SK-N-SH (cell line): ENCODE measurements around the gene PIK3R1. TPM values are rescaled to one million over a fixed set of nuclear protein-coding genes. Genes with fewer than 3 reads are reported as not detected.

ENCODE experiments used
- CTCF ChIA-PET: fragments of 300-600, 350-600 bp; formaldehyde crosslinking; extraction: SDS; loops from one replicate; lab custom pipeline; 2021; lab: Yijun Ruan, JAX
- POLR2A ChIA-PET: fragments of 350-600 bp; sonication (Branson Sonifier 250); formaldehyde crosslinking; extraction: SDS; loops from one replicate; lab custom pipeline; 2020; ENCODE audit warnings: antibody characterized with exemption, inconsistent platforms; lab: Yijun Ruan, JAX
- DNase-seq: peaks from one replicate; pipeline ENCODE4 v3.0.0; 2012
- H2AFZ ChIP-seq: fragments of 200-600 bp; sonication (generic); 2 replicates; pipeline ENCODE4 v1.8.1; 2016; ENCODE audit warnings: antibody characterized with exemption, mild to moderate bottlenecking, low read depth
- H3F3A ChIP-seq: fragments of 200-600 bp; sonication (generic); replicated peaks from 2 replicates; pipeline ENCODE3; 2016; ENCODE audit warnings: antibody characterized with exemption, mild to moderate bottlenecking; ENCODE audit not compliant: insufficient read depth
- H3K27ac ChIP-seq, 2 experiments: fragments of 200-500 bp in 1 of 2; fragments of 200-600 bp in 1 of 2; sonication (Bioruptor generic) in 1 of 2; sonication (generic), shearing (Covaris generic) in 1 of 2; 2 replicates each; pipeline versions ENCODE4 v1.5.1 to v1.6.1; 2014 to 2016; ENCODE audit warnings: low read depth in 2 of 2, inconsistent platforms in 1 of 2, low read length in 1 of 2, mild to moderate bottlenecking in 1 of 2, mixed read lengths in 1 of 2
- H3K27me3 ChIP-seq: fragments of 200-600 bp; sonication (generic), shearing (Covaris generic); 2 replicates; pipeline ENCODE4 v1.6.1; 2016; ENCODE audit warnings: mixed run types; ENCODE audit not compliant: insufficient read depth
- H3K36me3 ChIP-seq, 2 experiments: fragments of 200-500 bp in 1 of 2; fragments of 200-600 bp in 1 of 2; sonication (Bioruptor generic) in 1 of 2; sonication (generic) in 1 of 2; replicated peaks in 1 of 2; 2 replicates each; pipeline versions ENCODE3 to v1.5.1; 2014 to 2016; ENCODE audit warnings: low read length in 1 of 2, mild to moderate bottlenecking in 1 of 2; ENCODE audit not compliant: insufficient read depth in 2 of 2, control insufficient read depth in 1 of 2
- H3K4me1 ChIP-seq, 2 experiments: fragments of 200-500 bp in 1 of 2; fragments of 200-600 bp in 1 of 2; sonication (Bioruptor generic) in 1 of 2; sonication (generic), shearing (Covaris generic) in 1 of 2; 2 replicates each; pipeline versions ENCODE4 v1.5.1 to v1.6.1; 2014 to 2016; ENCODE audit warnings: low read depth in 1 of 2, low read length in 1 of 2, mixed run types in 1 of 2; ENCODE audit not compliant: insufficient read depth in 2 of 2, control insufficient read depth in 1 of 2
- H3K4me2 ChIP-seq: fragments of 200-600 bp; sonication (generic), shearing (Covaris generic); 2 replicates; pipeline ENCODE4 v1.6.1; 2017; ENCODE audit warnings: mixed run types
- H3K4me3 ChIP-seq, 2 experiments: fragments of 200-500 bp in 1 of 2; fragments of 200-600 bp in 1 of 2; sonication (Bioruptor generic) in 1 of 2; sonication (generic), shearing (Covaris generic) in 1 of 2; 2 replicates each; pipeline versions ENCODE4 v1.5.1 to v1.8.1; 2014 to 2016; ENCODE audit warnings: low read depth in 2 of 2, inconsistent platforms in 1 of 2, low read length in 1 of 2, mild to moderate bottlenecking in 1 of 2, mixed read lengths in 1 of 2, moderate library complexity in 1 of 2
- H3K79me2 ChIP-seq: fragments of 200-600 bp; sonication (generic); 2 replicates; pipeline ENCODE4 v1.8.1; 2017; ENCODE audit warnings: mild to moderate bottlenecking; ENCODE audit not compliant: insufficient read depth
- H3K9ac ChIP-seq: fragments of 200-600 bp; sonication (generic); 2 replicates; pipeline ENCODE4 v1.6.1; 2017; ENCODE audit warnings: mixed run types
- H3K9me2 ChIP-seq: fragments of 200-600 bp; sonication (generic); 2 replicates; pipeline ENCODE4 v1.6.1; 2017; ENCODE audit warnings: mixed run types
- H3K9me3 ChIP-seq: fragments of 200-600 bp; sonication (generic); 2 replicates; pipeline ENCODE4 v1.6.1; 2017; ENCODE audit warnings: mixed run types, mild to moderate bottlenecking, moderate library complexity
- H4K20me1 ChIP-seq: fragments of 200-600 bp; sonication (generic); 2 replicates; pipeline ENCODE4 v1.6.1; 2017; ENCODE audit warnings: mild to moderate bottlenecking, mixed run types; ENCODE audit not compliant: insufficient read depth
- EP300 ChIP-seq, 2 experiments: IDR thresholded peaks; 2 replicates each; pipeline versions ENCODE4 v1.4.0 to v1.6.1; 2012; ENCODE audit warnings: borderline replicate concordance in 1 of 2, low read depth in 1 of 2, low read length in 1 of 2
- NRF1 ChIP-seq: IDR thresholded peaks from 2 replicates; pipeline ENCODE4 v1.6.1; 2012; ENCODE audit warnings: low read depth, mild to moderate bottlenecking, low read length
- PBX3 ChIP-seq: IDR thresholded peaks from 2 replicates; pipeline ENCODE4; 2012
- REST ChIP-seq: IDR thresholded peaks from 2 replicates; pipeline ENCODE4 v1.6.1; 2012; ENCODE audit warnings: mild to moderate bottlenecking, low read depth, low read length, moderate library complexity
- RFX5 ChIP-seq: IDR thresholded peaks from 2 replicates; pipeline ENCODE4 v1.6.1; 2012; ENCODE audit warnings: mild to moderate bottlenecking, improper control_type of control experiment, low read length
- SIN3A ChIP-seq: IDR thresholded peaks from 2 replicates; pipeline ENCODE4 v1.6.1; 2012; ENCODE audit warnings: low read depth, mild to moderate bottlenecking, low read length, moderate library complexity, borderline replicate concordance
- TAF1 ChIP-seq: IDR thresholded peaks from 2 replicates; pipeline ENCODE4 v1.6.1; 2012; ENCODE audit warnings: low read depth, mild to moderate bottlenecking, low read length, moderate library complexity, borderline replicate concordance
- YY1 ChIP-seq: IDR thresholded peaks from 2 replicates; pipeline ENCODE4 v1.4.0; 2012; ENCODE audit warnings: low read depth, mild to moderate bottlenecking
- WGBS: methylation state at CpG from one replicate; pipeline ENCODE4 v1.1.6; 2017; ENCODE audit warnings: low lambda C conversion rate; 5-methylcytosine and 5-hydroxymethylcytosine counted together
- polyA plus RNA-seq, 3 experiments: library from polyadenylated mRNA; depleted of rRNA; stranded (reverse); fragments of >200 nt; gene quantifications; 2 replicates each; pipeline ENCODE4 v1.2.3, GENCODE V29; 2012

The PIK3R1 gene
- polyA plus RNA-seq, 1 of the 3 experiments (the other 2 are of a cell fraction), result 2.0 TPM

- POLR2A ChIA-PET, result no interaction called here
- Histone ChIP-seq H3K4me3 (no peak overlapping the region), H3K4me2 (no peak overlapping the region), H3K9me2 (no peaks in the 10 kb centered on the region), H3K27me3 (no peaks in the 10 kb centered on the region), H3F3A (no peaks in the 10 kb centered on the region), H3K9me3 (no peaks in the 10 kb centered on the region), H3K36me3 (peaks cover 20 to 25% of the 10 kb centered on the region in 2 experiments), H2AFZ (no peak overlapping the region), H3K27ac (no peak overlapping the region), H3K9ac (no peak overlapping the region), H3K4me1 (peaks cover 0 to 16% of the 10 kb centered on the region in 2 experiments; a peak in 3 of 4 replicates), H4K20me1 (no peaks in the 10 kb centered on the region; the same call in 1 of the 2 replicates), H3K79me2 (peaks cover 14% of the 10 kb centered on the region; the same call in 1 of the 2 replicates)
- DNase-seq, result no peak
- TF ChIP-seq REST, result no peak
- no peak for TF ChIP-seq SIN3A
- TF ChIP-seq YY1, result no peak
- TF ChIP-seq TAF1, result no peak
- no peak for TF ChIP-seq EP300 (IDR thresholded peaks at IDR 0.05; ENCODE audit: borderline replicate concordance in 1 of 2, low read depth in 1 of 2, low read length in 1 of 2)
- TF ChIP-seq NRF1, result no peak
- no peak for TF ChIP-seq RFX5
- 100% methylated on average over 5 of the region's 5 CpGs for WGBS
- CTCF ChIA-PET, result interaction anchor here (0.9 to 2.5 kb wide), 2 partner anchors 12 to 985 kb away, joined by 3 to 7 read pairs; no protein-coding TSS in a partner anchor
Observed at GRCh38 chr5:68231414-68232076, 16.0 kb downstream of the PIK3R1 start.

- POLR2A ChIA-PET, result interaction anchor here (1.4 kb wide), 1 partner anchor 16 kb away, joined by 6 read pairs; the partner anchor contains the start of gene PIK3R1
- no peak for TF ChIP-seq PBX3
- TF ChIP-seq EP300 (IDR thresholded peaks at IDR 0.05; ENCODE audit: borderline replicate concordance in 1 of 2, low read depth in 1 of 2, low read length in 1 of 2), result no peak
- no peak overlapping the region for H3K4me2 ChIP-seq
- no peaks in the 10 kb centered on the region for H3F3A ChIP-seq
- H3K9me2 ChIP-seq, result no peaks in the 10 kb centered on the region
- no peak overlapping the region for H3K27ac ChIP-seq
- no peak overlapping the region for H3K4me3 ChIP-seq
- no peak overlapping the region for H3K9ac ChIP-seq
- H3K27me3 ChIP-seq, result no peaks in the 10 kb centered on the region
- 89% methylated on average over 4 of the region's 4 CpGs for WGBS
- H3K79me2 ChIP-seq, result peaks cover 19% of the 10 kb centered on the region; the same call in 1 of the 2 replicates
- no peak for DNase-seq
- no peaks in the 10 kb centered on the region; the same call in 1 of the 2 replicates for H4K20me1 ChIP-seq
- H3K9me3 ChIP-seq, result no peaks in the 10 kb centered on the region
- CTCF ChIA-PET, result interaction anchor here (0.9 kb wide), 1 partner anchor 13 kb away, joined by 3 read pairs; no protein-coding TSS in a partner anchor
- H3K36me3 ChIP-seq, result peaks cover 15 to 17% of the 10 kb centered on the region in 2 experiments
- peaks cover 0 to 16% of the 10 kb centered on the region in 2 experiments; a peak in 3 of 4 replicates for H3K4me1 ChIP-seq
- no peak overlapping the region for H2AFZ ChIP-seq
Observed at GRCh38 chr5:68232277-68232676, 16.7 kb downstream of the PIK3R1 start.
